T-cell (primary cell): ENCODE measurements around the gene RBM38. TPM values are rescaled to one million over a fixed set of nuclear protein-coding genes. Genes with fewer than 3 reads are reported as not detected.

ENCODE experiments used
- ATAC-seq, 4 experiments: fragments of 200-7000 bp in 3 of 4; fragments of 150-1000 bp in 1 of 4; cut with Tn5 transposase; replicated peaks in 1 of 4; 1 replicate in 3 of 4; 2 replicates in 1 of 4; pipeline ENCODE4 v1.10.0; 2021; ENCODE audit warnings: moderate library complexity in 3 of 4, mild to moderate bottlenecking in 2 of 4, moderate number of reproducible peaks in 1 of 4
- CTCF ChIA-PET, 2 donors: fragments of 300-600 bp; sonication (Branson Sonifier 250); formaldehyde crosslinking; loops; one replicate each; lab custom pipeline; 2022; ENCODE audit warnings: antibody characterized with exemption in 2 of 2; lab: Charles Lee
- POLR2A ChIA-PET, 2 donors: fragments of 300-600 bp; sonication (Branson Sonifier 250); formaldehyde crosslinking; loops; one replicate each; lab custom pipeline; 2022; ENCODE audit warnings: antibody characterized with exemption in 2 of 2; lab: Charles Lee
- DNase-seq, 35 experiments: peaks; one replicate each; pipeline versions ENCODE4 v3.0.0 to v3.0.0-alpha.2; 2013 to 2023
- H3K27ac ChIP-seq: one replicate; pipeline ENCODE4 v1.5.1; 2013; ENCODE audit warnings: low read length
- H3K27me3 ChIP-seq, 2 experiments: replicated peaks in 1 of 2; 1 replicate in 1 of 2; 2 replicates in 1 of 2; pipeline versions ENCODE4 v1.6.1 to v1.7.0; 2013; ENCODE audit warnings: low read length in 1 of 2, mixed read lengths in 1 of 2; ENCODE audit not compliant: control insufficient read depth in 2 of 2, insufficient read depth in 2 of 2; ENCODE audit errors: extremely low read depth in 1 of 2
- H3K36me3 ChIP-seq, 2 donors: 1 replicate in 1 of 2; 2 replicates in 1 of 2; pipeline versions ENCODE4 v1.6.1 to v1.7.0; 2013; ENCODE audit warnings: low read length in 1 of 2; ENCODE audit not compliant: control insufficient read depth in 2 of 2, insufficient read depth in 1 of 2; ENCODE audit errors: extremely low read depth in 1 of 2
- H3K4me1 ChIP-seq, 2 experiments: 1 replicate in 1 of 2; 2 replicates in 1 of 2; pipeline versions ENCODE4 v1.6.1 to v1.7.0; 2013; ENCODE audit warnings: low read length in 2 of 2, mixed read lengths in 1 of 2; ENCODE audit not compliant: insufficient read depth in 2 of 2, control insufficient read depth in 1 of 2; ENCODE audit errors: extremely low read depth in 1 of 2
- H3K4me3 ChIP-seq, 2 donors: 1 replicate in 1 of 2; 2 replicates in 1 of 2; pipeline versions ENCODE4 v1.5.1 to v1.7.0; 2013; ENCODE audit warnings: mild to moderate bottlenecking in 2 of 2, low read length in 1 of 2, moderate library complexity in 1 of 2; ENCODE audit not compliant: control insufficient read depth in 1 of 2; ENCODE audit errors: extremely low read depth in 1 of 2
- H3K9me3 ChIP-seq: 2 replicates; pipeline ENCODE4 v1.7.0; 2013
- H3K27ac Mint-ChIP-seq, 2 donors: one replicate each; pipeline ENCODE4 v1.8.0; 2020 to 2021; ENCODE audit warnings: mild to moderate bottlenecking in 2 of 2, mixed read lengths in 2 of 2
- H3K27me3 Mint-ChIP-seq, 2 donors: one replicate each; pipeline ENCODE4 v1.8.0; 2021 to 2022; ENCODE audit warnings: mixed read lengths in 2 of 2
- H3K36me3 Mint-ChIP-seq: one replicate; pipeline ENCODE4 v1.8.0; 2021; ENCODE audit warnings: mixed read lengths
- H3K4me1 Mint-ChIP-seq, 3 donors: one replicate each; pipeline ENCODE4 v1.8.0; 2020 to 2022; ENCODE audit warnings: mixed read lengths in 3 of 3, mild to moderate bottlenecking in 1 of 3
- H3K4me3 Mint-ChIP-seq, 3 donors: one replicate each; pipeline ENCODE4 v1.8.0; 2020 to 2022; ENCODE audit warnings: mild to moderate bottlenecking in 3 of 3, mixed read lengths in 3 of 3, moderate library complexity in 3 of 3
- H3K9me3 Mint-ChIP-seq, 3 donors: one replicate each; pipeline ENCODE4 v1.8.0; 2020 to 2022; ENCODE audit warnings: mixed read lengths in 3 of 3
- WGBS: methylation state at CpG from one replicate; pipeline ENCODE4 v1.1.5; 2013; ENCODE audit warnings: missing lambda C conversion rate; ENCODE audit not compliant: insufficient coverage; 5-methylcytosine and 5-hydroxymethylcytosine counted together
- total RNA-seq, 35 experiments: library from RNA in 6 of 35; stranded (reverse) in 6 of 35; fragments of 120-200 nt in 1 of 35; gene quantifications; one replicate each; pipeline versions ENCODE4 v1.2.1 to v1.2.4 and lab custom pipeline; 2013 to 2026

Gene RBM38
- total RNA-seq, 5 donors from 2014 or later (not counting 1 experiment from before 2014, with no cell fraction given) = 111 to 271 (median 124) TPM

- Mint-ChIP-seq H3K27ac (peak overlapping the region; percentile 97 to 100), H3K36me3 (peaks cover 48% of the 10 kb centered on the region), H3K9me3 (no peaks in the 10 kb centered on the region), H3K4me3 (peak overlapping the region; percentile 83 to 94 (median 84)), H3K4me1 (peaks cover 82 to 96% (median 94%) of the 10 kb centered on the region in 3 donors), H3K27me3 (no peaks in the 10 kb centered on the region)
- Histone ChIP-seq H3K27me3 (no peaks in the 10 kb centered on the region), H3K4me3 (peak overlapping the region; percentile 49 to 60), H3K4me1 (peaks cover 70 to 100% of the 10 kb centered on the region in 2 experiments), H3K9me3 (no peaks in the 10 kb centered on the region), H3K36me3 (peaks cover 27 to 86% of the 10 kb centered on the region in 2 donors), H3K27ac (peak overlapping the region; percentile 98)
- CTCF ChIA-PET = interaction anchor here (0.6 to 1.9 kb wide), 12 partner anchors 9 to 221 kb away, joined by 3 to 13 read pairs (median 4); no protein-coding TSS in a partner anchor
- WGBS = under 1% methylated on average over 27 of the region's 27 CpGs
- peak; percentile 88 to 98 (median 96) for DNase-seq
- POLR2A ChIA-PET = interaction anchor here (0.5 to 2.4 kb wide), 11 partner anchors 8 to 1777 kb away, joined by 3 to 21 read pairs (median 5); no protein-coding TSS in a partner anchor
- peak; percentile 79 to 83 (median 80) for ATAC-seq
These were observed 7.1 kb downstream of the RBM38 start for GRCh38 chr20:57398231-57398821.

- Mint-ChIP-seq H3K36me3 (peaks cover 49% of the 10 kb centered on the region), H3K9me3 (no peaks in the 10 kb centered on the region), H3K4me3 (peak overlapping the region; percentile 83 to 94 (median 84)), H3K27me3 (no peaks in the 10 kb centered on the region), H3K27ac (peak overlapping the region; percentile 97 to 100), H3K4me1 (peaks cover 82 to 96% (median 94%) of the 10 kb centered on the region in 3 donors)
- H3K4me3 ChIP-seq = peak overlapping the region; percentile 49 to 60
- no peak for ATAC-seq
- H3K9me3 ChIP-seq = no peaks in the 10 kb centered on the region
- DNase-seq = no peak
- H3K4me1 ChIP-seq = peaks cover 64 to 100% of the 10 kb centered on the region in 2 experiments
- H3K36me3 ChIP-seq = peaks cover 24 to 86% of the 10 kb centered on the region in 2 donors
- H3K27ac ChIP-seq = peak overlapping the region; percentile 98
- H3K27me3 ChIP-seq = no peaks in the 10 kb centered on the region
- CTCF ChIA-PET = interaction anchor here (0.7 to 1.9 kb wide), 5 partner anchors 9 to 74 kb away, joined by 3 to 13 read pairs (median 3); no protein-coding TSS in a partner anchor
- POLR2A ChIA-PET = interaction anchor here (0.6 to 2.4 kb wide), 9 partner anchors 9 to 1020 kb away, joined by 3 to 21 read pairs (median 4); no protein-coding TSS in a partner anchor
- WGBS = 26% methylated on average over 9 of the region's 13 CpGs
These were observed 7.8 kb downstream of the RBM38 start for GRCh38 chr20:57398901-57399535.

GRCh38 chr20:57399587-57400155, 8.5 kb downstream of the RBM38 start:
- H3K27me3 ChIP-seq = no peaks in the 10 kb centered on the region
- H3K36me3 ChIP-seq = peaks cover 24 to 86% of the 10 kb centered on the region in 2 donors
- no peaks in the 10 kb centered on the region for H3K9me3 Mint-ChIP-seq
- WGBS = 33% methylated on average over 13 of the region's 21 CpGs
- H3K4me1 ChIP-seq = peaks cover 58 to 100% of the 10 kb centered on the region in 2 experiments
- peaks cover 51% of the 10 kb centered on the region for H3K36me3 Mint-ChIP-seq
- POLR2A ChIA-PET = interaction anchor here (0.7 to 2.4 kb wide), 3 partner anchors 9 to 1513 kb away, joined by 3 to 21 read pairs (median 3); no protein-coding TSS in a partner anchor
- no peaks in the 10 kb centered on the region for H3K27me3 Mint-ChIP-seq
- DNase-seq = peak in 4 of 35 experiments; percentile 22 to 71 (median 42)
- H3K27ac ChIP-seq = peak overlapping the region; percentile 98
- peaks cover 77 to 95% (median 92%) of the 10 kb centered on the region in 3 donors for H3K4me1 Mint-ChIP-seq
- ATAC-seq = no peak
- peak overlapping the region; percentile 49 to 60 for H3K4me3 ChIP-seq
- peak overlapping the region; percentile 83 to 94 (median 84) for H3K4me3 Mint-ChIP-seq
- CTCF ChIA-PET = interaction anchor here in 1 of 2 donors (1.9 kb wide), 1 partner anchor 10 kb away, joined by 13 read pairs; no protein-coding TSS in a partner anchor
- no peaks in the 10 kb centered on the region for H3K9me3 ChIP-seq
- peak overlapping the region; percentile 97 to 100 for H3K27ac Mint-ChIP-seq

- Histone ChIP-seq H3K4me1 (peaks cover 55 to 100% of the 10 kb centered on the region in 2 experiments), H3K27me3 (no peaks in the 10 kb centered on the region), H3K36me3 (peaks cover 27 to 86% of the 10 kb centered on the region in 2 donors), H3K9me3 (no peaks in the 10 kb centered on the region), H3K4me3 (peak overlapping the region; percentile 49 to 60), H3K27ac (peak overlapping the region; percentile 98)
- WGBS = 71% methylated on average over 7 of the region's 11 CpGs
- CTCF ChIA-PET = no interaction called here
- Mint-ChIP-seq H3K27ac (peak overlapping the region; percentile 97 to 100), H3K36me3 (peaks cover 55% of the 10 kb centered on the region), H3K4me3 (peak overlapping the region; percentile 83 to 94 (median 84)), H3K4me1 (peaks cover 76 to 92% (median 92%) of the 10 kb centered on the region in 3 donors), H3K9me3 (no peaks in the 10 kb centered on the region), H3K27me3 (no peaks in the 10 kb centered on the region)
- ATAC-seq = no peak
- POLR2A ChIA-PET = interaction anchor here in 1 of 2 donors (0.7 kb wide), 1 partner anchor 1512 kb away, joined by 3 read pairs; no protein-coding TSS in a partner anchor
- no peak for DNase-seq
These were observed 9.1 kb downstream of the RBM38 start for GRCh38 chr20:57400231-57400701.

- peak overlapping the region; percentile 51 to 94 (median 83) for H3K4me3 Mint-ChIP-seq
These were observed 9.8 kb downstream of the RBM38 start for GRCh38 chr20:57400821-57401564.

More at GRCh38 chr20:57400821-57401564, 9.8 kb downstream of the RBM38 start:
- peaks cover 55 to 100% of the 10 kb centered on the region in 2 experiments for H3K4me1 ChIP-seq
- DNase-seq (peak in 7 of 35 experiments; percentile 26 to 56 (median 42)), ATAC-seq (no peak)
- no peaks in the 10 kb centered on the region for H3K27me3 Mint-ChIP-seq
- peak overlapping the region; percentile 49 to 60 for H3K4me3 ChIP-seq
- H3K9me3 Mint-ChIP-seq = no peaks in the 10 kb centered on the region
- CTCF ChIA-PET = no interaction called here
- WGBS = 78% methylated on average over 21 of the region's 21 CpGs
- H3K36me3 ChIP-seq = peaks cover 32 to 86% of the 10 kb centered on the region in 2 donors
- H3K27me3 ChIP-seq = no peaks in the 10 kb centered on the region
- H3K27ac Mint-ChIP-seq = peak overlapping the region; percentile 97 to 100
- H3K27ac ChIP-seq = peak overlapping the region; percentile 98
- H3K36me3 Mint-ChIP-seq = peaks cover 53% of the 10 kb centered on the region
- H3K9me3 ChIP-seq = no peaks in the 10 kb centered on the region
- peaks cover 75 to 87% (median 86%) of the 10 kb centered on the region in 3 donors for H3K4me1 Mint-ChIP-seq
- POLR2A ChIA-PET = interaction anchor here in 1 of 2 donors (1.5 kb wide), 1 partner anchor 12 kb away, joined by 6 read pairs; no protein-coding TSS in a partner anchor
